A549 (cell line): ENCODE data around the gene CAPN8.

Source experiments
- CBX2 ChIP-seq: fragments of 200-600 bp; sonication (generic); IDR thresholded peaks from 2 replicates; pipeline ENCODE4 v1.6.1; 2016; ENCODE audit warnings: low read depth, mild to moderate bottlenecking, borderline replicate concordance
- CEBPB ChIP-seq, 2 experiments: fragments of >200 bp in 1 of 2; sonication (Bioruptor Twin) in 1 of 2; formaldehyde crosslinking in 1 of 2; IDR thresholded peaks; 2 replicates each; pipeline ENCODE4 v1.6.1; 2012 to 2016
- CTCF ChIP-seq: fragments of >200 bp; sonication (Bioruptor Twin); formaldehyde crosslinking; IDR thresholded peaks from 3 replicates; pipeline ENCODE4 v1.5.1; 2016
- EP300 ChIP-seq, 2 experiments: fragments of >200 bp; sonication (Bioruptor Twin); formaldehyde crosslinking; IDR thresholded peaks; 2 replicates in 1 of 2; 3 replicates in 1 of 2; pipeline ENCODE4 v1.6.1; 2016 to 2017
- FOXS1 ChIP-seq: fragments of 250-450 bp; sonication (Bioruptor Pico); IDR thresholded peaks from 2 replicates; pipeline ENCODE4 v1.5.0; 2020; ENCODE audit warnings: mild to moderate bottlenecking, moderate library complexity
- HMGXB4 ChIP-seq: fragments of 250-450 bp; sonication (Bioruptor Pico); IDR thresholded peaks from 2 replicates; pipeline ENCODE4 v1.5.0; 2021; ENCODE audit warnings: mild to moderate bottlenecking, moderate library complexity, borderline replicate concordance
- MYC ChIP-seq: IDR thresholded peaks from 2 replicates; pipeline ENCODE4 v1.6.1; 2012; ENCODE audit warnings: mild to moderate bottlenecking, inconsistent platforms, low read length, improper control_type of control experiment, borderline replicate concordance
- PBX3 ChIP-seq: IDR thresholded peaks from 2 replicates; pipeline ENCODE4 v1.6.1; 2012
- POLR2A ChIP-seq: IDR thresholded peaks from 2 replicates; pipeline ENCODE4 v1.6.1; 2012; ENCODE audit warnings: mild to moderate bottlenecking, low read length
- RAD21 ChIP-seq, 2 experiments: fragments of >200 bp in 1 of 2; sonication (Bioruptor Twin) in 1 of 2; formaldehyde crosslinking in 1 of 2; IDR thresholded peaks in 1 of 2; conservative IDR thresholded peaks in 1 of 2; 2 replicates in 1 of 2; 3 replicates in 1 of 2; pipeline ENCODE4 v1.6.1; 2012 to 2018; ENCODE audit warnings: inconsistent platforms in 1 of 2
- REST ChIP-seq: fragments of 200-600 bp; sonication (generic); IDR thresholded peaks from 2 replicates; pipeline ENCODE4 v1.6.1; 2016; ENCODE audit warnings: antibody characterized with exemption, mild to moderate bottlenecking, moderate library complexity
- RNF2 ChIP-seq: fragments of 200-600 bp; sonication (generic); IDR thresholded peaks from 2 replicates; pipeline ENCODE4 v1.6.1; 2016; ENCODE audit warnings: low read depth, mild to moderate bottlenecking, antibody characterized with exemption, moderate library complexity, borderline replicate concordance

- TF ChIP-seq PBX3 = no peak
- TF ChIP-seq CBX2 = no peak
- TF ChIP-seq FOXS1 (CRISPR knock-in tag) = no peak
- no peak for TF ChIP-seq CTCF
- no peak for TF ChIP-seq EP300 (IDR thresholded peaks at IDR 0.05)
- no peak for TF ChIP-seq CEBPB (IDR thresholded peaks at IDR 0.05)
- TF ChIP-seq POLR2A = no peak
- TF ChIP-seq MYC = no peak
- no peak for TF ChIP-seq REST
- no peak for TF ChIP-seq RNF2
- no peak for TF ChIP-seq HMGXB4 (CRISPR knock-in tag)
- no peak for TF ChIP-seq RAD21 (conservative IDR thresholded peaks at IDR 0.05 in 1 of 2, IDR thresholded peaks at IDR 0.05 in 1 of 2)
Measured at GRCh38 chr1:223542831-223543230, 122.7 kb downstream of the CAPN8 start.
